Astrocyte of the cerebellum (primary cell): ENCODE results near the gene TFDP1.

ENCODE experiments used
- DNase-seq: peaks from one replicate; pipeline ENCODE4 v3.0.0-alpha.2; 2011; ENCODE audit warnings: low read depth
- H3K4me3 ChIP-seq: 2 replicates; pipeline ENCODE4 v1.5.1; 2011; ENCODE audit warnings: mild to moderate bottlenecking, low read depth, low read length, moderate library complexity
- in situ Hi-C: cut with HindIII; loops from 2 replicates; pipeline ENCODE4 v1.10.0; 2017; ENCODE audit warnings: low sequenced_read_pairs
- TF ChIP-seq, protein P1 (sequence below): IDR thresholded peaks from 2 replicates; pipeline ENCODE4 v1.5.1; 2012; ENCODE audit warnings: low read length, low read depth, moderate library complexity, mild to moderate bottlenecking; ENCODE audit errors: missing control alignments

The TFDP1 gene

DNA sequence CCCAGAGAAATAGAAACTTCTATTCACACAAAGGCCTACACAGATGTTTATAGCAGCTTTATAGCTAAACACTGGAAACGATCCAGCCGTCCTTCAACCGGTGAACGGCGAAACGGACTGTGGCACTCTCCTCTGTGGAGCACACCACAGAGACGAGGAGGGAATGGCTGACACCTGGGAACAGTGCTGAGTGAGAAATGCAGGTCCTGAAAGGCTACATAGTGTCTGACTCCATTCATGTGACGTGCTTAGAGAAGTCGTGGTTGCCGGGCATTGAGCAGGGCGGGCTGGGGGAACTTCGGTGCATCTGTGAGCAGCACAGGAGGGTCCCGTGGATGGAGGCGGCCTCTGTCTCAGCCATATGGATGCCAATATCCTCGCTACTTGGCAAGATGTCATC lies 79.4 kb downstream of the TFDP1 start:
- TF ChIP-seq, protein P1, sequence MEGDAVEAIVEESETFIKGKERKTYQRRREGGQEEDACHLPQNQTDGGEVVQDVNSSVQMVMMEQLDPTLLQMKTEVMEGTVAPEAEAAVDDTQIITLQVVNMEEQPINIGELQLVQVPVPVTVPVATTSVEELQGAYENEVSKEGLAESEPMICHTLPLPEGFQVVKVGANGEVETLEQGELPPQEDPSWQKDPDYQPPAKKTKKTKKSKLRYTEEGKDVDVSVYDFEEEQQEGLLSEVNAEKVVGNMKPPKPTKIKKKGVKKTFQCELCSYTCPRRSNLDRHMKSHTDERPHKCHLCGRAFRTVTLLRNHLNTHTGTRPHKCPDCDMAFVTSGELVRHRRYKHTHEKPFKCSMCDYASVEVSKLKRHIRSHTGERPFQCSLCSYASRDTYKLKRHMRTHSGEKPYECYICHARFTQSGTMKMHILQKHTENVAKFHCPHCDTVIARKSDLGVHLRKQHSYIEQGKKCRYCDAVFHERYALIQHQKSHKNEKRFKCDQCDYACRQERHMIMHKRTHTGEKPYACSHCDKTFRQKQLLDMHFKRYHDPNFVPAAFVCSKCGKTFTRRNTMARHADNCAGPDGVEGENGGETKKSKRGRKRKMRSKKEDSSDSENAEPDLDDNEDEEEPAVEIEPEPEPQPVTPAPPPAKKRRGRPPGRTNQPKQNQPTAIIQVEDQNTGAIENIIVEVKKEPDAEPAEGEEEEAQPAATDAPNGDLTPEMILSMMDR: no peak
- no peak for DNase-seq
- H3K4me3 ChIP-seq: no peak overlapping the region
- in situ Hi-C loops: no loop called here

GRCh38 chr13:113664751-113665596 lies 80.4 kb downstream of the TFDP1 start:
- TF ChIP-seq, protein P1: no peak
- no peak for DNase-seq
- in situ Hi-C loops: no loop called here
- H3K4me3 ChIP-seq: no peak overlapping the region

DNA sequence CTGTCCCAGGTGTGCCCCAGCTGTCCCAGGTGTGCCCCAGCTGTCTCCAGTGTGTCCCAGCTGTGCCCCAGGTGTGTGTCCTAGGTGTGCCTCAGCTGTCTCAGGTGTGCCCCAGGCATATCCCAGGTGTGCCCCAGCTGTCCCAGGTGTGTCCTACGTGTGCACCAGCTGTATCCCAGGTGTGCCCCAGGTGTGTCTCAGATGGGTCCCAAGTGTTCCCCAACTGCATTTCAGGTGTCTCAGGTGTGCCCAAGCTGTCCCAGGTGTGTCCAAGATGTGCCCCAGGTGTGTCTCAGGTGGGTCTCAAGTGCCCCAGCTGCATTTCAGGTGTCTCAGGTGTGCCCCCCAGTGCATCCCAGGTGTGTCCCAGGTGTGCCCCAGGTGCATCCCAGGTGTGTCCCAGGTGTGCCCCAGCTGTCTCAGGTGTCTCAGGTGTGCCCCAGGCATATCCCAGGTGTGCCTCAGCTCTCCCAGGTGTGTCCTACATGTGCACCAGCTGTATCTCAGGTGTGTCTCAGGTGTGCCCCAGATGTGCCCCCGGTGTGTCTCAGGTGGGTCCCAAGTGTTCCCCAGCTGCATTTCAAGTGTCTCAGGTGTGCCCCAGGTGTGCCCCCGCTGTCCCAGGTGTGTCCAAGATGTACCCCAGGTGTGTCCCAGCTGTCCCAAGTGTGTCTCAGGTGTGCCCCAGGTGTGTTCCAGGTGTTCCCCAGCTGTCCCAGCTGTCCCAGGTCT lies 81.2 kb downstream of the TFDP1 start:
- DNase-seq: no peak
- in situ Hi-C loops: no loop called here
- H3K4me3 ChIP-seq: no peak overlapping the region
- TF ChIP-seq, protein P1: no peak

DNA sequence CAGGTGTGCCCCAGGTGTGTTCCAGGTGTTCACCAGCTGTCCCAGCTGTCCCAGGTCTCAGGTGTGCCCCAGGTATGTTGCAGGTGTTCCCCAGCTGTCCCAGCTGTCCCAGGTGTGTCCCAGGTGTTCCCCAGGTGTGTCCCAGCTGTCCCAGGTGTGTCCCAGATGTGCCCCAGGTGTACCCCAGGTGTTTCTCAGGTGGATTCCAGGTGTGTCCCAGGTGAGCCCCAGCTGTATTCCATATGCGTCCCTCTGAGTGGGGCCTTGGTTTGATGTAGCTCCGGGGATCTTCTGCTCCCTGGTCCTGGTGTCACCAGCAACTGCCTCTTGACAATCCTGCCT lies 81.7 kb downstream of the TFDP1 start:
- in situ Hi-C loops: no loop called here
- no peak for DNase-seq
- TF ChIP-seq, protein P1: no peak
- H3K4me3 ChIP-seq: no peak overlapping the region

GRCh38 chr13:113666951-113667701 lies 82.6 kb downstream of the TFDP1 start, which contains the start of gene GRK1:
Gene GRK1, plus strand, starts transcription at chr13:113667219. Its CDS starts 168 bp downstream, at chr13:113667387.
- DNase-seq: no peak
- no peak within 1 kb of the TSS for H3K4me3 ChIP-seq
- in situ Hi-C loops: no loop called here
- TF ChIP-seq, protein P1: no peak

- in situ Hi-C loops: no loop called here
- no peak for DNase-seq
- no peak overlapping the region for H3K4me3 ChIP-seq
- TF ChIP-seq, protein P1: no peak
Measured at GRCh38 chr13:113667771-113668490, 83.4 kb downstream of the TFDP1 start.
